ENCODE data around the gene IFNA17.
A peak's percentile ranks its signal among the peaks of the same experiment; 100 is the strongest.

The IFNA17 gene

DNA sequence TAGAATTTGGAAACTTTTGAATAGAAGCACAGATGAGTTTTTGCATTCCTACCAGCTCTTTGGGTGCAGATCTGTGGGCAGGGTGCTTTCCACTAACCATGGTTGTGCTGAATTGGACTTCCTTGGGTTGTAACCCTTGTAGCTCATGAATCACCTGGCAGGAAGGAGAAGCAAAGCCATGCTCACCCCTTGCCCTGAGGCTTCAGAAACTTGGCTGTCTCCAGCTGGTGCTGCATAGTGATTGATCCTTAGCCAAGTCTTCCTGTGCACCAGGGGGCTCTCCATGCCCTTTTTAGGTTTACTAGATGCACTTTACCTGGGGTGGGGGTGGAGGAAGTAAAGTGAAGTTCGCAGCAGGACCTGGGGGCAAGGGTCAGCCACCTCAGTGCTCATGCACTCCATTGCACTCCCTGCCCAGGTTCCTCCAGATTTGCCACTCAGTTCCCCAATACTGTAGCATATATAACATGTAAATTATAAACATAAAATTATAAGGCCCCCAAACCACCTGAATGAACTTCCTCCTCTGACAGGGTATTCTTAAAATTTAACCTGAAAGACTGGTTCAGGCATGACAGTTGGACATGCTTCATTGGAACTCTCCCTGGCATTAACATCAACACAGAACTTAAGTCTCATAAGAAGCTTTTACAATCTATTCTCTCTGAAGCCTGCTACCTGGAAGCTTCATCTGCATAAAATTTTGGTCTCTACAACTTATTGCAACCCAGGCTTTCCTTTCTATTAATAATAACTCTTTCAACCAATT, 37.6 kb upstream of the IFNA17 start:
- TF ChIP-seq FOXP2 (optimal IDR thresholded peaks at IDR 0.05; ENCODE audit: borderline replicate concordance, extremely low read depth, extremely low read length, insufficient read depth) (no peak), REST (IDR thresholded peaks at IDR 0.05; ENCODE audit: insufficient read depth in 1 of 2, low read depth in 2 of 2, low read length in 2 of 2) (no peak), TAF1 (IDR thresholded peaks at IDR 0.05; ENCODE audit: borderline replicate concordance, insufficient read depth, low read length) (no peak), SIN3A (IDR thresholded peaks at IDR 0.05; ENCODE audit: borderline replicate concordance, insufficient read depth, low read length) (no peak), POLR2AphosphoS5 (IDR thresholded peaks at IDR 0.05; ENCODE audit: low read depth, low read length) (no peak)

GRCh38 chr9:21255538-21256212, 27.7 kb upstream of the IFNA17 start:
- TF ChIP-seq SIN3A (IDR thresholded peaks at IDR 0.05; ENCODE audit: borderline replicate concordance, insufficient read depth, low read length), result no peak
- TF ChIP-seq POLR2AphosphoS5 (IDR thresholded peaks at IDR 0.05; ENCODE audit: low read depth, low read length), result no peak
- TF ChIP-seq FOXP2 (optimal IDR thresholded peaks at IDR 0.05; ENCODE audit: borderline replicate concordance, extremely low read depth, extremely low read length, insufficient read depth), result no peak
- TF ChIP-seq TAF1 (IDR thresholded peaks at IDR 0.05; ENCODE audit: borderline replicate concordance, insufficient read depth, low read length), result no peak
- TF ChIP-seq REST (IDR thresholded peaks at IDR 0.05; ENCODE audit: insufficient read depth in 1 of 2, low read depth in 2 of 2, low read length in 2 of 2), result no peak

DNA sequence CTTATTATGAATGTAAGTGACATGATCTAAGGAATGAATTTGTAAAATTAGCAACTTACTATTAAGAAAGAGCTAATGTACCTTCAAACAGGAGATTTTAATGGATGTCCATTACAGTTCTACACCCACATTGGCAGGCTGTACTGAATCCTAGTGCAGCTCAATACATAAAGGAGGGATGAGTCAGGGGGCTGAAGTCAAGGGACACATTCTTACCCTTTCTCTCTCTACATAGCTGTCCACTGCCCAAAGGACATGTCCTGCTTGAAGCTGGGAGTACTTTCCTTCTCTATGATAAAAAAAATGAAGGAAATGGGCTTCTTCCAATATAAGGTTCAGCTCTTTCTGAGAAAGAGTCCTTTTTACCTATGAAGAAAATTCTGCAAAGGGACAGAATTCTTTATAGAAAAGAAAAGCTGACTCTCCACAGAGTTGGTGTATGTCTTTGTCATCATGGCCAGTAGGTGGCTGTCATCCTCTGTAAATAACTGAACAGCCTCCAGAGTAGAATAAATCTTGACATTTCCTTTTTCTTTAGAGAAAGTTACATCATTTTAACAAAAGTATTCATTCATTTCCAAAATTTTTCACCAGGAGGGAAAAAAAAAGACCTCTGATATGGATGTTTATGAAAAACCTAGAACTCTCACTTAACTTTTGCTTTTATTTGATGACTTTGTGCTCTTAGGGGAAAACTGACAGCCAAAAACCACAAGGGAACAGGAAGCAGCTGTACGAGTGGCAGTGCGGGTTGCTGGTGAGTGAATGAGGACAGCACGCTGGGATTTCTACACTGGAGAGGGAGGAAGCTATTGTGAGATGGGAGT, 24.9 kb upstream of the IFNA17 start:
- no peak for TF ChIP-seq POLR2AphosphoS5 (IDR thresholded peaks at IDR 0.05; ENCODE audit: low read depth, low read length)
- peak; percentile 64; the same call in 1 of the 2 replicates for TF ChIP-seq SIN3A (IDR thresholded peaks at IDR 0.05; ENCODE audit: borderline replicate concordance, insufficient read depth, low read length)

DNA sequence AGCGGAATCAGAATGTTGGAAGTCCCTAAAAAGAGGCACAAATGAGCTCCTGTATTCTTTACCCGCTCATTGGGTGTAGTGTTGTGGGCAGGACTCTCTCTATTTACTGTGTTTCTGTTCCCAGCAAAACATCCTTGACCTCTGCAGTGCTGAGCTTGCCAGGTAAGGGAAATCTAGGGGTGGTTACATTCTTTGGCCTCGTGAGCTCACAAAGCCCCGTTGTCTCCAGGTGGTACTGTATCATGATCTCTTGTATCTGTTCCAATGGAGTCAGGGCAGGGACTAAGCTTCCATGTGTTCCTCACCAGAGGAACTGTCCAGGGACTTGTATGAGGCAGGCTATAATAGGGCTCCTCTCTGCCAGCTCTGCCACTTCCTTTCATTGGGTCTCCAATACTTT, 23.6 kb upstream of the IFNA17 start:
- no peak for TF ChIP-seq SIN3A (IDR thresholded peaks at IDR 0.05; ENCODE audit: borderline replicate concordance, insufficient read depth, low read length)
- TF ChIP-seq TAF1 (IDR thresholded peaks at IDR 0.05; ENCODE audit: borderline replicate concordance, insufficient read depth, low read length), result no peak
- TF ChIP-seq POLR2AphosphoS5 (IDR thresholded peaks at IDR 0.05; ENCODE audit: low read depth, low read length), result no peak
- TF ChIP-seq FOXP2 (optimal IDR thresholded peaks at IDR 0.05; ENCODE audit: borderline replicate concordance, extremely low read depth, extremely low read length, insufficient read depth), result no peak
- no peak for TF ChIP-seq REST (IDR thresholded peaks at IDR 0.05; ENCODE audit: insufficient read depth in 1 of 2, low read depth in 2 of 2, low read length in 2 of 2)

DNA sequence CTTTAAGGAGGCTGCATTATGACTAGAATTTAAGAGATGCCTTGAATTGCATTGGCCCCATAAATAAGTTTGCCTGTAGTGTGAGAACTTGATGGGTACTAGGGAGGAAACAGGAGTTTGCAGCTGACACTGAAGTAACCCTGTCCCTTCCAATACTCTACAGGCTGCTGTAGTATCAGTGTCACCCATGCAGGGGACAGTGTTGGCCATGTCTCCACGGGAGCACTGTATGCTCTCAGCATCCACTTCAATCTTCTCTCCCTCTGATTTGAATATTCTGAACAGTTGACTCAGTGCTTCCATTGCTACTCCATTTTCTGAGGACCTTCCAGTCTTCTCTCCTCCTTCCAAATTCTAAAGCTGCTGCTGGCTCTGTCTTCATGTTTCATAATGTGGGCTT, 23.2 kb upstream of the IFNA17 start:
- TF ChIP-seq POLR2AphosphoS5 (IDR thresholded peaks at IDR 0.05; ENCODE audit: low read depth, low read length), result no peak
- no peak for TF ChIP-seq FOXP2 (optimal IDR thresholded peaks at IDR 0.05; ENCODE audit: borderline replicate concordance, extremely low read depth, extremely low read length, insufficient read depth)
- TF ChIP-seq REST (IDR thresholded peaks at IDR 0.05; ENCODE audit: insufficient read depth in 1 of 2, low read depth in 2 of 2, low read length in 2 of 2), result no peak
- no peak for TF ChIP-seq SIN3A (IDR thresholded peaks at IDR 0.05; ENCODE audit: borderline replicate concordance, insufficient read depth, low read length)
- no peak for TF ChIP-seq TAF1 (IDR thresholded peaks at IDR 0.05; ENCODE audit: borderline replicate concordance, insufficient read depth, low read length)

Measured in PFSK-1 (cell line).